Colonic mucosa (tissue), 4 donors: ENCODE results near the gene TLL2. TPM values are rescaled to one million over a fixed set of nuclear protein-coding genes. Genes with fewer than 3 reads are reported as not detected.

Experiments
- DNase-seq: peaks from one replicate; pipeline ENCODE4 v3.0.0-alpha.2; 2020
- H3K27ac ChIP-seq: fragments of 200-600 bp; one replicate; pipeline ENCODE4 v1.8.0; 2021
- H3K27me3 ChIP-seq: fragments of 200-600 bp; one replicate; pipeline ENCODE4 v1.8.0; 2021
- H3K36me3 ChIP-seq: fragments of 200-600 bp; one replicate; pipeline ENCODE4 v1.8.0; 2021
- H3K4me1 ChIP-seq: fragments of 200-600 bp; one replicate; pipeline ENCODE4 v1.8.0; 2021; ENCODE audit warnings: mild to moderate bottlenecking
- H3K4me3 ChIP-seq: fragments of 200-600 bp; one replicate; pipeline ENCODE4 v1.8.0; 2021
- H3K9ac ChIP-seq, 2 donors: one replicate each; pipeline ENCODE4 v1.7.0; 2013; ENCODE audit warnings: control low read depth in 2 of 2, low read depth in 2 of 2, low read length in 2 of 2
- H3K9me3 ChIP-seq: fragments of 200-600 bp; one replicate; pipeline ENCODE4 v1.8.0; 2021
- intact Hi-C: fragments of 100-400 bp; cut with DNase I; formaldehyde crosslinking; loops from one replicate; pipeline ENCODE4 v1.14.1; 2022
- total RNA-seq, 2 donors: library from RNA; stranded (reverse); fragmentation: NEBNext Ultra II Directional in 1 of 2; extraction: Animal tissue kit (Norgen Biotek cat#: 25700) in 1 of 2; gene quantifications; one replicate each; pipeline ENCODE4 v1.2.1, GENCODE V29; 2021
- TF ChIP-seq, protein P1 (sequence below): fragments of 200-600 bp; IDR thresholded peaks from one replicate; pipeline ENCODE4 v1.8.0; 2022; ENCODE audit warnings: antibody characterized with exemption, mild to moderate bottlenecking
- donor health status: healthy.
- donor health status: DM: no; HTN: no; CAD: no.
- donor health status: DM: no; HTN: no; CAD: no.

Gene TLL2
- total RNA-seq, 2 donors from 2014 or later: 0.30 to 0.45 TPM

- no peak for DNase-seq
- Histone ChIP-seq H3K9ac (no peak overlapping the region), H3K4me3 (no peak overlapping the region), H3K27ac (no peak overlapping the region), H3K27me3 (no peaks in the 10 kb centered on the region), H3K4me1 (no peaks in the 10 kb centered on the region), H3K9me3 (no peaks in the 10 kb centered on the region), H3K36me3 (no peaks in the 10 kb centered on the region)
- intact Hi-C loops: no loop called here
- TF ChIP-seq, protein P1, sequence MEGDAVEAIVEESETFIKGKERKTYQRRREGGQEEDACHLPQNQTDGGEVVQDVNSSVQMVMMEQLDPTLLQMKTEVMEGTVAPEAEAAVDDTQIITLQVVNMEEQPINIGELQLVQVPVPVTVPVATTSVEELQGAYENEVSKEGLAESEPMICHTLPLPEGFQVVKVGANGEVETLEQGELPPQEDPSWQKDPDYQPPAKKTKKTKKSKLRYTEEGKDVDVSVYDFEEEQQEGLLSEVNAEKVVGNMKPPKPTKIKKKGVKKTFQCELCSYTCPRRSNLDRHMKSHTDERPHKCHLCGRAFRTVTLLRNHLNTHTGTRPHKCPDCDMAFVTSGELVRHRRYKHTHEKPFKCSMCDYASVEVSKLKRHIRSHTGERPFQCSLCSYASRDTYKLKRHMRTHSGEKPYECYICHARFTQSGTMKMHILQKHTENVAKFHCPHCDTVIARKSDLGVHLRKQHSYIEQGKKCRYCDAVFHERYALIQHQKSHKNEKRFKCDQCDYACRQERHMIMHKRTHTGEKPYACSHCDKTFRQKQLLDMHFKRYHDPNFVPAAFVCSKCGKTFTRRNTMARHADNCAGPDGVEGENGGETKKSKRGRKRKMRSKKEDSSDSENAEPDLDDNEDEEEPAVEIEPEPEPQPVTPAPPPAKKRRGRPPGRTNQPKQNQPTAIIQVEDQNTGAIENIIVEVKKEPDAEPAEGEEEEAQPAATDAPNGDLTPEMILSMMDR: no peak
These were observed 50.2 kb downstream of the TLL2 start for GRCh38 chr10:96463562-96463961.

GRCh38 chr10:96462606-96463151 is 51.0 kb downstream of the TLL2 start:
- Histone ChIP-seq H3K9ac (no peak overlapping the region), H3K9me3 (no peaks in the 10 kb centered on the region), H3K4me3 (no peak overlapping the region), H3K27me3 (no peaks in the 10 kb centered on the region), H3K4me1 (no peaks in the 10 kb centered on the region), H3K27ac (no peak overlapping the region), H3K36me3 (no peaks in the 10 kb centered on the region)
- TF ChIP-seq, protein P1: no peak
- DNase-seq: no peak
- intact Hi-C loops: no loop called here

DNA sequence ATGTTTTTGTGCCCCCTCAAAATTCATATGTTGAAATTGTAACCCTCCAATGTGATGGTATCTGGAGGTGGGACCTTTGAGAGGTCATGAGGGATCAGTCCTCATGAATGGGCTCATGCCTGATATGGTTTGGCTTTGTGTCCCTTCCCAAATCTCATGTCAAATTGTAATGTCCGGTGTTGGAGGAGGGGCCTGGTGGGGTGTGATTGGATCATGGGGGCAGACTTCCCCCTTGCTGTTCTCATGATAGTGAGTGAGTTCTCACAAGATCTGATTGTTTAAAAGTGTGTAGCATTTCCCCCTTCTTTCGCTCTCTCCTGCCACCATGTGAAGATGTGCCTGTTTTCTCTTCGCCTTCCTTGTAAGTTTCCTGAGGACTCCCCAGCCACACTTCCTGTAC is 53.4 kb downstream of the TLL2 start:
- TF ChIP-seq, protein P1: no peak
- intact Hi-C loops: no loop called here
- Histone ChIP-seq H3K4me3 (no peak overlapping the region), H3K36me3 (no peaks in the 10 kb centered on the region), H3K9me3 (no peaks in the 10 kb centered on the region), H3K9ac (no peak overlapping the region), H3K27ac (no peak overlapping the region), H3K27me3 (no peaks in the 10 kb centered on the region), H3K4me1 (no peaks in the 10 kb centered on the region)
- no peak for DNase-seq

GRCh38 chr10:96457341-96457740 is 56.4 kb downstream of the TLL2 start:
- Histone ChIP-seq H3K27ac (no peak overlapping the region), H3K9ac (no peak overlapping the region), H3K36me3 (no peaks in the 10 kb centered on the region), H3K4me1 (no peaks in the 10 kb centered on the region), H3K27me3 (no peaks in the 10 kb centered on the region), H3K4me3 (no peak overlapping the region), H3K9me3 (no peaks in the 10 kb centered on the region)
- DNase-seq: no peak
- intact Hi-C loops: no loop called here
- TF ChIP-seq, protein P1: no peak

DNA sequence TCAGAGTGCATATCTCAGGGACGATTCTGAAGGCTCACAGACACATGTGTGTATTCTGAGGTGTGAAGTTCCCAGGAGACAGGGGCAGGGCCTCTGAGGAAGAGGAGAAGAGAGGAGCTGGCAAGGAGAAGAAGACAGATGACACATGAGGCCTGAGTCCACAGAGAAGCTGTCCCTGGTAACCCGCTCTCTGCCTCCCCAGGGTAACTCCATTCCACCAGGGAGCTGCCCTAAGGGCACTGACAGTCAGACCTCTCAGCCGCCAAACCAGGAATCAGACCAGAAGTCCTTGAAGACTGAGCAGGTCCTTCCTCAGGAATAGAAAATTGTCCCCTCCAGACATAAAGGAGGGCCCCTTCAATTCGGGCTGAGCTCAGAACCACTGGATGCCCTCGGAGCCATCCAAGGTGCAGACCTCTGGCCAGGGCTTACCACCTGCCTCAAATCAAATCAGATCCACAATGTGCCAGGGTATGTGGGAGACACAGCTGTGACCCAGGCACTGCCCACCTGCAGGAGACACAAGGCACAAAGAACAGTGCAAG is 57.4 kb downstream of the TLL2 start:
- H3K27ac ChIP-seq: no peak overlapping the region
- H3K4me3 ChIP-seq: no peak overlapping the region
- H3K9ac ChIP-seq: no peak overlapping the region
- H3K9me3 ChIP-seq: no peaks in the 10 kb centered on the region
- DNase-seq: no peak
- H3K27me3 ChIP-seq: no peaks in the 10 kb centered on the region
- H3K36me3 ChIP-seq: no peaks in the 10 kb centered on the region
- H3K4me1 ChIP-seq: no peaks in the 10 kb centered on the region
- intact Hi-C loops: no loop called here
- TF ChIP-seq, protein P1: no peak
